GM21360 (cell line): ENCODE data around the gene SPATA9.

Experiments
- ATAC-seq: cut with Tn5 transposase; IDR thresholded peaks from one replicate; pipeline ENCODE4 v1.9.1; 2021; ENCODE audit warnings: mild to moderate bottlenecking, moderate library complexity; ENCODE audit not compliant: unreplicated experiment

Gene SPATA9

DNA sequence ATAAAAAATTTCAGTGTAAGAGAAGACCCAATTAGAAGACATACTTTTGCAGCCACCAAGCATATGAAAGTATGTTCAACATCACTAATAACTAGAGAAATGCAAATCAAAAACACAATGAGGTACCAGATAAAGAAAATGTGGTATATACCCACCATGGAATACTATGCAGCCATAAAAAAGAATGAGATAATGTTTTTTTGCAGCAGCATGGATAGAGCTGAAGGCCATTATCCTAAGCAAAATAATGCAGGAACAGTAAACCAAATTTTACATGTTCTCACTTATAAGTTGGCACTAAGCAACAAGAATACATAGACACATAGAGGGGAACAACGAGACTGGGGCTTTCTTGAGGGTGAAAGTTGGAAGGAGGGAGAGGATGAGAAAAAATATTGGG lies 6.9 kb upstream of the SPATA9 start:
- ATAC-seq, result no peak

- ATAC-seq, result no peak
These were observed 3.9 kb upstream of the SPATA9 start for GRCh38 chr5:95686651-95687050.

DNA sequence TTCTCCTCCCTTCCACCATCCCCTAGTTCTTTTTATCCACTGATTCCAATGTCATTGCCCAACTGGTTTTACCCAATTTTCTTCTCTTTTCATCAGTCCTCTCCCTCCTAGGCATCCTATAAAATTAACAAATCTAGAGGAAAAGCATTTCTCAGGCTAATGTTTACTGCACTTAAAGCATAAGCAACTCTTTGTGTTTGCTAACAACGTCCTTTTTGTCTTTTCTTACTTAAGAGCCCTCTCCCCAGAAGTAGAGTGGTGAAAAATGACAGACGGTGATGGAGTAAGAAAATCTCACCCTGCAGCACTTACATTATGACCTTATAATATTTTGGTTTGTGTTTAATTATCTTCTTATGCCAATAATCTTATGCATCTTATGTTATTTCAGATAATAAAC lies 1.6 kb upstream of the SPATA9 start:
- no peak for ATAC-seq

- ATAC-seq, result no peak
These were observed 9.7 kb downstream of the SPATA9 start for GRCh38 chr5:95673081-95673480.

DNA sequence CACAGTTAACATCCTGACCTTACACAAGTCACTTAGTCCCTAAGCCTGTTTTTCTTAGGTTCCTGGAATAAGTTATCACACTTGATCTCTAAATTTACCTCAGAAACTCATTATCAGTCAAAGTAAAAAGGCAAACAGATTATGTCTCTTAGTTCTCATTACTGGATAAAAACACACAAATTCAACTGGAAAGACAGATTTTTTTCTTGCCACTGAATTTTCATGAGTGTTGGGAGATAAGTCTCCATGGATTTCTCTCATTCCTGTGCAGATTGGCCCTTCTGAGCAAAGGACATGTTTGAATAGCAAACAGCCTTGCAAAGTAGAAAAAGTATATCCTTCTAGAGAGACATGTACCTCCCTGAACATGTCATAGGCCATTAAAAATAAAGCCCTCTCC lies 10.2 kb downstream of the SPATA9 start:
- ATAC-seq, result no peak

DNA sequence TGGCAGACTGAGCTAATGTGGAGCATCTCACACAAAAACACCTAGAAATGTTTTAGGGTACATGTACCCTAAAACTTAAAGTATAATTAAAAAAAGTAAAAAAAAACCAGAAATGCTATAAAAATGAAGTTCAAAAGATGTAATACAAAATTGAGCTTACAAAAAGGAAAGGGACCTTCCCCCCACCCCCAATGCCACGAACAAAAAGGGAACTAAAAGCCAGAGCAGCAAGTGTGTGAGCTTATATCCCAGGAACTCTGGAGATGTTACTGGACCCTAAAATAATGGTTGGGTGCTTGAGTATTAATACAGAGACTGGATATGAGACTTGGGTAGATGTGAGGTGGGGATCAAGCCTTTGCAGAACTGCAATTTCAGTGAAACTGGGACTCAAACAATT lies 11.0 kb downstream of the SPATA9 start:
- no peak for ATAC-seq

GRCh38 chr5:95670568-95670967 lies 12.2 kb downstream of the SPATA9 start:
- no peak for ATAC-seq

DNA sequence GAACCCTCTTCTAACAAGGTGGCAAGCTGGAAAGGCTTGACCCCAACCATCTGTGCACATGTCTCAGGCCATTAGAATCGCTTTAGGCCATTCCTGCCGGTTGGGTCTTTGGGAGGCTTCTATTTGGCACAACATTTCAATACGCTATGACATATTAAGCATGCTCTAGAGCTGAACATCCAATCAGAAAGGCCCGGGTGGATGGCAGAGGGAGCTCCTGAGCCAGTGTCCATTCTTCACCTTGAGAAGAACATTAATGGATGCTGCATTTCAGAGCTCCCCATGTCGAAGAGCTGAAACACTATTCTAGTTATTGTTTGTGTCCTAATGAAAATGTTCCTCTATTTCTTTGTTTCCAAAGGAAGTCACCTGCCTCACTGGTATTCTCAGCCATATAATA lies 12.8 kb downstream of the SPATA9 start:
- no peak for ATAC-seq

DNA sequence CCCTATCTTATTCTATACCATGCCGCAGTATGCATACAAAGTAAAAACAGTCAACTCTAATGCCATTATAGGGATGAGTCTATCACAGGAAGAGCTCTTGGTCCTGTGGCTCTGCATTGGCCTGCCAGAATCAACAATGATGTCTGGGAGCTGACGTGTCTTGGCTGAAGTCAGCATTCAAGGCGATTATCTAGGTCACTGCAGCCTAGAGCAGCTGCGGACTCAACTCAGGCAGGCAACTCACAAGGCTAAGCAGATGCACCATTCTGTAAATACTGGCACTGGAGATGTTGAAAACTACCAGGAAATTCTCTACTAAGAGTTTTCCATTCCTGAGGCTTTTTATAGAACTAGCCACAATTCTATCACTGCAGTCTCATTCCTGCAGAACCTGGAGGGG lies 13.3 kb downstream of the SPATA9 start:
- ATAC-seq, result no peak

- ATAC-seq, result no peak
These were observed 14.1 kb downstream of the SPATA9 start for GRCh38 chr5:95668728-95669127.

GRCh38 chr5:95668216-95668615 lies 14.6 kb downstream of the SPATA9 start:
- no peak for ATAC-seq

DNA sequence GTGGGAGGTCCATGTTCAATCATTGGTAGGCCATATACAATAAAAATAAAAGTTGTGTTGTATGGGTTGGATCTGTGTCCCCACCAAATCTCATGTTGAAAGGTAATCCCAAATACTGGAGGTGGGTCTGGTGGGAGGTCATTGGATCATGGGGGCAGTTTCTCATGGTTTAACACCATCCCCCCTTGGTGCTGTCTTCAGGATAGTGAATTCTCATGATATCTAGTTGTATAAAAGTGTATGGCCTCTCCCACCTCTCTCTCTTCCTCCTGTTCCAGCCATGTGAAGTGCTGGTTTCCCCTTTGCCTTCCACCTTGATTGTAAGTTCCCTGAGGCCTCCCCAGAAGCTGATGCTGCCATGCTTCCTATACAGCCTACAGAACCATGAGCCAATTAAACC lies 15.1 kb downstream of the SPATA9 start:
- ATAC-seq, result no peak

DNA sequence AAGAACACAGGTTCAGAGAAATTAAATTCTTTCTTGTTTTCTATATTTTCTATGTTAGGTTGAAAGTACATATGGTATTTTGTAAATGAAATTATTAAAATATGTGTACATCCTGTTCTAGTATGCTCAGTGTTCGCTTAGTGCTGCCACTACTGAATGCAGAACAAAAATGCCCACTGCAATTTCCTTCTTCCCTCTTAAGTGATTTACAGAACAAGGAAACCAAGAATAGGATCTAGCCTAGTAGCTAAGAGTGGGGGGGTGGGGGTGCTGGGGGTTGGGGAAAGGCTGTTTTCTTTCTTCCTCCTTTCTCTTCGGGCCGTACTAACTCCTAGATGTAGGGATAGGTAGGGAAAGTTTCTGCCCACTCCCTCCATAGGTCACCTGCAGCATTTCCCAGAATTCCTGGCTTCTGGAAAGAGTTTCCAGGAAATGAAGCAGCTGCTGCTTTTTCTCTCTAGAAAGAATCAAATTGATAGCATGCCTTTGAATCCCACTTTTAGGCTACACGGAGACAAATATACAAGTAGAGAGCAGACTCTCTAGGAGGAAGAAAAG lies 15.7 kb downstream of the SPATA9 start:
- no peak for ATAC-seq

DNA sequence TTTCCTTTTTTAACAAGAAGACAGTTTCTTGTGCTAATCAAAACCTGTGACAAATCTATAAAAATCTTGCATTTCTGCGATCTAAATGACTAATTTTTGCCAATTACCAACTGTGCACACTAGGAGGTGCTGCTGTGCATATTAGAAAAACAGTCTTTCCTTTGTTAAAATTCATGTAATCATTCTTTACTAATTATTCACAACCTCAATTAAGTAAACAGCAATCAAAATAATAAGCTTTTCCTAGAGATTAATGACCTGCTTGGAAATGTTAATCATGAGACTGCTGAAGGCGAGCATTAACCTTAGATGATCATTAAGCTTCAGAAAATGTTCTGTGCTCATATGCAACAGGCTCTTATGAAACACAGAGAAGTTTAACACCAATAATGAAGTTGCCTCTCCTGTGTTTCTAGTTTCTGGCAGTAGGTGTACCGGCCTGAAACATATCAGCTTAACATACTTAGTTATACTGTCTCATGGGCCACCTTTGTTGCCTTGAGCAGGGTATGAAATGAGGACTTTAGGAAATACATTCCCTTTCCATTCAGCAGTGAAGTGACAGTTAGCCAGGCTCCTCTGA lies 18.5 kb downstream of the SPATA9 start:
- ATAC-seq, result no peak

DNA sequence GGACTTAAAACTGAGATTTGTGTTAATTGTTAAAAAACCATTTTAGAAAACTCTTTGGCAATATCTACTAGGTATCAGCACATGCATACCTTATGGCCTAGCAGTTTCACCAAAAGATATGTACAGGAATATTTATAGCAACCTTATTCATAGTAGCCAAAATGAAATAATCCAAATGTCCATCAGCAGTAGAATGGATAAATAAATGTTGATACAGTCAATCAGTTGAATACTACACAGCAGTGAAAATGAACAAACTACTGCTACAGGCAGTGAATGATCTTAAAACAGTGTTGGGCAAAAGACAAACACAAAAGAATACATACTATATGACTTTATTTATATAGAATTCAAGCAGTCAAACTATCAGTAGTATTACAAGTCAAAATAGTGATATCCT lies 19.8 kb downstream of the SPATA9 start:
- ATAC-seq, result no peak

GRCh38 chr5:95660060-95660459 lies 22.7 kb downstream of the SPATA9 start:
- ATAC-seq, result no peak

DNA sequence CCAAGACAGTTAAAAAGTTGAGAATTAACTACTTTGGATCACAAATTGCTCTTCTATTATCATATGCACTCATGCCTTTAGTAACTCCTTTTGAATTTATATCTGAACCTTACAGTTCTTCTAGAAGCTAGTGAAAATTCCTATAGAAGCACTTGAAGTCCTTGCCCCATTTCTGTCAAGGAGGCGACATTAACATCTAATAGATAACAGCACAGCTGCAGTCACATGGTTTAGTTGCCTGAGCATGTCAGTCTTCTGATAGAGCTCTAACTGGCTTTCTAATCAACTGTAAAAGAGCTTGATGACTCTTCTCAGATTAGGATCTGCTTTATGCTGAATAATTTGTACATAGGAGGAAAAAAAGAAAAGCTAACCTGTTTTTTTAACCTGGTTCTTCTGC lies 27.2 kb downstream of the SPATA9 start:
- no peak for ATAC-seq

DNA sequence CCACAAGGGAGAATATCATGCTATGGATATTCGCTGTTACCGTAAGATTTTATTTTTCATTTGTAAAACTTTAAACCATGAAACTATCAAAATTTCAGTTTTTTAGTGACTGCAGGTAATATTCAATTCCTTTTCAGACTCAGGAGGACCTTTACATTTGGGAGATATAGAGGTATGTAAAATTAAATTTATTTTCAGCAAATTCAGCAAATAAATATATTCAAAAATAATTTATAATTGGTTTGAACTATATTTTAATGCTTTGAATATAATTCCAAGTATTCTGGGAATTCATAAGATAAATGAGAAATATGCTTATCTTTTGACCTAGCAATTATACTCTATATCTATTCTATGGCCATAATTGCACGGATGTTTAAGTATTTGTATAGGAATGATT lies 28.6 kb downstream of the SPATA9 start:
- ATAC-seq, result no peak

- ATAC-seq, result no peak
These were observed 29.9 kb downstream of the SPATA9 start for GRCh38 chr5:95652849-95653248.

GRCh38 chr5:95649842-95650620 lies 32.8 kb downstream of the SPATA9 start:
- ATAC-seq, result no peak

GRCh38 chr5:95649274-95649673 lies 33.5 kb downstream of the SPATA9 start:
- no peak for ATAC-seq
